ENCODE data around the gene PITRM1.

DNA sequence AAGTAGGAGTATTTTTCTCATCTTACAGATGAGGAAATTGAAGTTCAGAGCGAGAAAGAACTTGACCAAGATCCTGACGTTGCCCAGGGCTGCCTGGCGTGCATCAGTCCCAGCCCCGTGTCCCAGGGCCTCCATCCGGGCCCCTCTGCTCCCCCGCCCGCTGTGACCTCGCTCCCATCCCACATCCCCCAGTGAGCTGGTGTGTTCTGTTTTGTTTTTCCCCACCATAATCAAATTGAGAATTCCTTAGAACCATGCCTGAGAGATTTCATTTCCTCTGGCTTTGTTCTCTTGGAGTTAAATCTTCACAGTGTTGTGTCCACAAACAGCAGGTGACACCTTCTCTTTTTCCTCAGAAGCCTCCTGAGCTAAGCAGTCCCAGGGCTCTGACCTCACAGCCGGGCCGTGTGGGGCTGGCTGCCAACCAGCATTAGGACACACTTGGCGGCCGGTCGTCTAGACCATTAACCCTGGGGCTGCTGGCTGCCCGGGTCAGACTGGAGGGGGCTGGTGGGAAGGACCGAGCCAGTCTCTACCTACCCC lies 60.9 kb downstream of the PITRM1 start:
- TF ChIP-seq CTCF (IDR thresholded peaks at IDR 0.05 in 4 of 5, conservative IDR thresholded peaks at IDR 0.05 in 1 of 5) (no peak), POLR2A (IDR thresholded peaks at IDR 0.05) (no peak)
